D721Med (cell line): ENCODE measurements around the gene HLA-E.

ENCODE experiments used
- DNase-seq: peaks from one replicate; pipeline ENCODE4 v3.0.0; 2011; ENCODE audit warnings: low spot score; ENCODE audit not compliant: insufficient read length
- FAIRE-seq: peaks from 2 replicates; lab custom pipeline; 2011; peaks lifted over from hg19 to GRCh38; lab: Jason Lieb, UNC
- CTCF ChIP-seq: IDR thresholded peaks from 2 replicates; pipeline ENCODE4 v1.5.1; 2012; ENCODE audit warnings: mild to moderate bottlenecking, control low read depth; ENCODE audit not compliant: insufficient read depth; ENCODE audit errors: missing control alignments

Gene HLA-E

DNA sequence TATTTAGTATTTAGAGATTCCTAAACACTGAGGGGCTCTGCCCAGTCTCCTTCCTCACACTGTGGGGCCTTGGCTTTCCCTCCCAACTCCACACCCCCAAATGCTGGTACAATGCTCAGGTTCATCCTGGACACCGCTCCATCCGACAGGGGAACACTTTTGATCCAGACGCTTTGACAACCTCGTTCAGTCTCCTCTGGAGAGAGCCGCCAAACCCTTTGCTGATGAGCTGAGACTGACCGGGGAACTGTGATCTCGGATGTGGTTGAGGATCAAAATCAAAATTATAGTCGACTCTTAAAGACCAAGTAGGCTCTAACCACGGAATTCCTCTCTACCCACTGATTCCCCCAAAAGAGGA, 38.8 kb upstream of the HLA-E start:
- no peak for TF ChIP-seq CTCF
- no peak for DNase-seq
- no peak for FAIRE-seq

- TF ChIP-seq CTCF = no peak
- FAIRE-seq = no peak
- no peak for DNase-seq
These were observed 38.1 kb upstream of the HLA-E start for GRCh38 chr6:30450909-30451841.

- DNase-seq = no peak
- TF ChIP-seq CTCF = no peak
- FAIRE-seq = no peak
These were observed 36.4 kb upstream of the HLA-E start for GRCh38 chr6:30452736-30453507.

DNA sequence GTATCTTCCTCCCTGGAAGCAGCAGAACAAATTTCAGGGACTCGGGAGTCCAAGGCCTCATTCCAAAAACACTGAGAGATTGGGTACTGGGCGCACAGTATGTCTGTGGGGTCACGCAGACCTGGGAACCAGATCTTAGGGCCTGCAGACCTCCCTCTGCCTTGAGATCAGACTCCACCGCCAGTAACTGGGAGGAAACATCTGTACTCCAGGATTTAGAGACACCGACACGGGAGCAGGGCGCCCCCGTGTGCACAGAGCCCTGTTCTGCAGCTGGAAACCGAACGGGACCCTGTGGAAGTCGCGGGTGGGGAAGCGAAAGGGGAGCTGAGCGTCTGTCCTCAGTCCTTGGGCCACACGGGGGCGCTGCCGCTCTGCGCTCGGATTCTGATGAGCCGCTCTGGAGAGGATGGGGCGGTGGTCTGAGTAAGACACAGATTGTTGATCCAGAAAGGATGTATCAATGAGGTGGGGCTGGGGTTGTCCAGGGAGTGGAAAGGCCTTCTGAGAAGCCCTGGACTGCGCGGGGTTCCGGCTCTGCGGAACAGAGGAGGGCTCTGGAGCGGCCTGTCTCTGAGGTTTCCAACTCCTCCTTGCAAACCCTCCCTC, 35.7 kb upstream of the HLA-E start:
- DNase-seq (peak; percentile 80), FAIRE-seq (no peak)
- TF ChIP-seq CTCF = peak; percentile 78

DNA sequence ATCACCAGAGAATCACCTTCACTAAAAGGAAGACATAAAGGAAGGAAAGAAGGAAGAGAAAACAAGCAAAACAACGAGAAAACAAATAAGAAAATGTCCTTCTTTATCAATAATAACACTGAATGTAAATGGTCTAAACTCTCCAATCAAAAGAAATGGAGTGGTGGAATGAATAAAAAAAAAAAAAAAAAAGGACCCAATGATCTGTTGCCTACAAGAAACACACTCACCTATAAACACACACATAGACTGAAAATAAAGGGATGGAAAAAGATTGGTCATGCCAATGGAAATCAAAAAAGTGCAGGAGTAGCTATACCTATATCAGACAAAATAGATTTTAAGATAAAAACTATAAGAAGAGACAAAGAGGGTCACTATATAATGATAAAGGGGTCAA, 30.2 kb upstream of the HLA-E start:
- TF ChIP-seq CTCF = no peak
- DNase-seq (no peak), FAIRE-seq (no peak)

- TF ChIP-seq CTCF = no peak
- no peak for FAIRE-seq
- no peak for DNase-seq
These were observed 28.3 kb upstream of the HLA-E start for GRCh38 chr6:30461055-30461454.

DNA sequence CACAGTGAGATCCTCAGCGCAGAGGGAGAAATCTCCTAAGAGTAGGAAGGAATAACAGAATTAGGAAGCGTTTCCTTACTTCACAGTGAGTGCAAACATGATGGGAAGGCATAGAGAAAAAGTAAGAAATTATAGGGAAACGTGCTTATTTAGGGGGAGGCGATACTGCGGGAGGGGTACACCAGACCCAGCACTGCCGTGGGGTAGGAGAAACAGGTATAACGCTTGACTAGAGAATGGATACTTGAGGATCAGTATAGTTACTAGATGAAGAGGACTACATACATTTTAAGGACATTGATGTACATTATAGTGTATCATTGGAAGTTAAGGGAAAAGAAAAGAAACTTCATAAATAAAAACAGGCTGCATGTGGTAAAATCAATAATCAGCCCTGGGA, 26.8 kb upstream of the HLA-E start:
- DNase-seq = no peak
- FAIRE-seq = no peak
- no peak for TF ChIP-seq CTCF
